Fibroblast of villous mesenchyme (primary cell): Measurements from ENCODE around the gene NUDT14. TPM values are rescaled to one million over a fixed set of nuclear protein-coding genes. Genes with fewer than 3 reads are reported as not detected.

Experiments
- DNase-seq: peaks from one replicate; pipeline ENCODE4 v3.0.0-alpha.2; 2010; ENCODE audit warnings: low read depth
- H3K4me3 ChIP-seq: 2 replicates; pipeline ENCODE4 v1.5.1; 2011; ENCODE audit warnings: low read depth, mild to moderate bottlenecking, low read length
- CTCF ChIP-seq: IDR thresholded peaks from 2 replicates; pipeline ENCODE4 v1.5.1; 2012; ENCODE audit warnings: low read depth, mild to moderate bottlenecking, low read length; ENCODE audit not compliant: insufficient read depth
- total RNA-seq: library from RNA; depleted of rRNA; stranded (reverse); fragments of >200 nt; gene quantifications from 2 replicates; pipeline ENCODE4 v1.2.3, GENCODE V29; 2012

The NUDT14 gene
- total RNA-seq, 1 donor, result 17.7 TPM

GRCh38 chr14:105193916-105194782 lies 13.0 kb upstream of the NUDT14 start:
- no peak for DNase-seq
- H3K4me3 ChIP-seq, result no peak overlapping the region
- no peak for TF ChIP-seq CTCF

GRCh38 chr14:105192866-105193731 lies 12.0 kb upstream of the NUDT14 start:
- peak; percentile 23 for DNase-seq
- TF ChIP-seq CTCF, result no peak
- no peak overlapping the region for H3K4me3 ChIP-seq

- no peak overlapping the region for H3K4me3 ChIP-seq
- no peak for TF ChIP-seq CTCF
- no peak for DNase-seq
These were observed 6.9 kb upstream of the NUDT14 start for GRCh38 chr14:105187935-105188524.

GRCh38 chr14:105187116-105187515 lies 6.0 kb upstream of the NUDT14 start:
- no peak for DNase-seq
- H3K4me3 ChIP-seq, result no peak overlapping the region
- TF ChIP-seq CTCF, result no peak

- H3K4me3 ChIP-seq, result no peak overlapping the region
- DNase-seq, result no peak
- no peak for TF ChIP-seq CTCF
These were observed 4.9 kb upstream of the NUDT14 start for GRCh38 chr14:105185973-105186372.

GRCh38 chr14:105185001-105185400 lies 3.9 kb upstream of the NUDT14 start:
- TF ChIP-seq CTCF, result no peak
- no peak for DNase-seq
- no peak overlapping the region for H3K4me3 ChIP-seq
